Ishikawa (cell line): Measurements from ENCODE around the gene CRB3.

Experiments
- CEBPB ChIP-seq: IDR thresholded peaks from 2 replicates; pipeline ENCODE4 v1.6.1; 2012
- EGR1 ChIP-seq: IDR thresholded peaks from 2 replicates; pipeline ENCODE4 v1.6.1; 2012
- EP300 ChIP-seq: IDR thresholded peaks from 2 replicates; pipeline ENCODE4 v1.6.1; 2012; ENCODE audit warnings: borderline replicate concordance
- NFIC ChIP-seq: IDR thresholded peaks from 2 replicates; pipeline ENCODE4 v1.6.1; 2012
- RAD21 ChIP-seq: IDR thresholded peaks from 2 replicates; pipeline ENCODE4 v1.6.1; 2012; ENCODE audit warnings: low read depth
- YY1 ChIP-seq: IDR thresholded peaks from 2 replicates; pipeline ENCODE4 v1.6.1; 2012; ENCODE audit warnings: low read depth
- ZBTB7A ChIP-seq: IDR thresholded peaks from 2 replicates; pipeline ENCODE4 v1.6.1; 2012; ENCODE audit warnings: low read depth
- TF ChIP-seq, protein P1 (sequence below): IDR thresholded peaks from 2 replicates; pipeline ENCODE4 v1.6.1; 2012
- TF ChIP-seq, protein P2 (sequence below): IDR thresholded peaks from 2 replicates; pipeline ENCODE4 v1.6.1; 2012; ENCODE audit warnings: low read depth, mild to moderate bottlenecking

DNA sequence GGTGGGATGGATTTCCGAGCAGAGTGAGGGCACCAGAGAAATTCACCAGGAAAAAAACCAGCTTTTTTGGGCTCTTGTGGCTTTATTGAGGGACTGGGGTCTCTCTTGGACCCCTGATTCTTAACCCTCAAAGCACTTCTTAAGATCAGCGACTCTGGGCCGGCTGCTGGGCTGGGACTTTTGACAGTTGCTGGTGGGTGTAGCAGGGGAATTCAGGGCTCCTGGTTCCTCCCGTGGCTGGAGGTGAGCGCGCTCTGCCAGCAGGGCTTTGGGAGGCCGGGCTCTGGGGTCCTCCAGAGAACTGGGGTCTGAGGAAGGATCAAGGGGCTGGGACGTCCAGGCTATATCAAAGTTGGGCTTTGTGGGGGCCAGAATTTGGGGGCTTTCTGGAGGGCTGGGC, 3.3 kb downstream of the CRB3 start:
- TF ChIP-seq RAD21 (no peak), EP300 (no peak), CEBPB (no peak), YY1 (no peak), NFIC (no peak), EGR1 (no peak), ZBTB7A (no peak)
- TF ChIP-seq, protein P1, sequence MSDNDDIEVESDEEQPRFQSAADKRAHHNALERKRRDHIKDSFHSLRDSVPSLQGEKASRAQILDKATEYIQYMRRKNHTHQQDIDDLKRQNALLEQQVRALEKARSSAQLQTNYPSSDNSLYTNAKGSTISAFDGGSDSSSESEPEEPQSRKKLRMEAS: no peak
- TF ChIP-seq, protein P2, sequence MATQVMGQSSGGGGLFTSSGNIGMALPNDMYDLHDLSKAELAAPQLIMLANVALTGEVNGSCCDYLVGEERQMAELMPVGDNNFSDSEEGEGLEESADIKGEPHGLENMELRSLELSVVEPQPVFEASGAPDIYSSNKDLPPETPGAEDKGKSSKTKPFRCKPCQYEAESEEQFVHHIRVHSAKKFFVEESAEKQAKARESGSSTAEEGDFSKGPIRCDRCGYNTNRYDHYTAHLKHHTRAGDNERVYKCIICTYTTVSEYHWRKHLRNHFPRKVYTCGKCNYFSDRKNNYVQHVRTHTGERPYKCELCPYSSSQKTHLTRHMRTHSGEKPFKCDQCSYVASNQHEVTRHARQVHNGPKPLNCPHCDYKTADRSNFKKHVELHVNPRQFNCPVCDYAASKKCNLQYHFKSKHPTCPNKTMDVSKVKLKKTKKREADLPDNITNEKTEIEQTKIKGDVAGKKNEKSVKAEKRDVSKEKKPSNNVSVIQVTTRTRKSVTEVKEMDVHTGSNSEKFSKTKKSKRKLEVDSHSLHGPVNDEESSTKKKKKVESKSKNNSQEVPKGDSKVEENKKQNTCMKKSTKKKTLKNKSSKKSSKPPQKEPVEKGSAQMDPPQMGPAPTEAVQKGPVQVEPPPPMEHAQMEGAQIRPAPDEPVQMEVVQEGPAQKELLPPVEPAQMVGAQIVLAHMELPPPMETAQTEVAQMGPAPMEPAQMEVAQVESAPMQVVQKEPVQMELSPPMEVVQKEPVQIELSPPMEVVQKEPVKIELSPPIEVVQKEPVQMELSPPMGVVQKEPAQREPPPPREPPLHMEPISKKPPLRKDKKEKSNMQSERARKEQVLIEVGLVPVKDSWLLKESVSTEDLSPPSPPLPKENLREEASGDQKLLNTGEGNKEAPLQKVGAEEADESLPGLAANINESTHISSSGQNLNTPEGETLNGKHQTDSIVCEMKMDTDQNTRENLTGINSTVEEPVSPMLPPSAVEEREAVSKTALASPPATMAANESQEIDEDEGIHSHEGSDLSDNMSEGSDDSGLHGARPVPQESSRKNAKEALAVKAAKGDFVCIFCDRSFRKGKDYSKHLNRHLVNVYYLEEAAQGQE: no peak
